ENCODE data around the gene PCP2.
A peak's percentile ranks its signal among the peaks of the same experiment; 100 is the strongest.

The PCP2 gene

GRCh38 chr19:7638802-7639465, 5.4 kb upstream of the PCP2 start:
- DNase-seq = no peak

- peak; percentile 64 for DNase-seq
Observed at GRCh38 chr19:7637374-7638256, 4.1 kb upstream of the PCP2 start.

DNA sequence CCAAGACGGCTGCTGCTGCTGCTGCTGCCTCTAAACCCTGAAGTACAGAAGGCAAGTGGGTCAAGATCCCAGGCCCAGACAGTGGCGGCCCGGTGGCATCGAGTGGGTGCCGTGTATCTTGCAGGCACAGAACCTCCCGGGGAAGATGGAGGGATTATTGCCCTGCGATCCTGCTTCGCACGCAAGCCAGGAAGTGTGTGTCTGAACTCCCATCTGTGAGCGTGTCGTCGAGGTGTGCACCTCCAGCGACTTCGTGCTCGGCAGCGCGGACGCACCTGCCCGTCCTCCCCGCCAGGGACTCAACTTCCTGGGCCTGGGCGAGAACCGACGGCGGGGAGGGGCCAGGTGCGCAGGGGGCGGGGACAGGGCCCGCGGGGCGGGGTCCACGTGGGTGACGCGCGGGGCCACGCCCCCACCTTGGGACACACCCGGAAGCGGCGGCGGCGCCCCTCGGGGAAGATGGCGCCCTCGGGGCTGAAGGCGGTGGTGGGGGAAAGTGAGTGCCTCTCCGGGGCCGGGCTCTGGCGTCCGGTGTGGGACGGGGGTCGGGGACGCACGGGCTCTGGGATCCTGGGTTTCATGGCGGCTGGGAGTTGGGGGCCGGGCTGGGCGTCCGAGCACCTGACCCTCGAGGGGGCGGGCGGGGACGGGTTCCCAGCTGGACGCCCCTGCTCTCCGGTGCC, 3.3 kb upstream of the PCP2 start, which contains the start of gene STXBP2:
Gene STXBP2 (plus strand): TSS at position 420 of the 683 bp plus-strand sequence. CDS start 40 bp downstream, at position 460.
- peak; percentile 45 for DNase-seq

GRCh38 chr19:7636317-7636690, 2.8 kb upstream of the PCP2 start:
- no peak for DNase-seq

- DNase-seq = no peak
Observed at GRCh38 chr19:7635670-7636069, 2.2 kb upstream of the PCP2 start.

DNA sequence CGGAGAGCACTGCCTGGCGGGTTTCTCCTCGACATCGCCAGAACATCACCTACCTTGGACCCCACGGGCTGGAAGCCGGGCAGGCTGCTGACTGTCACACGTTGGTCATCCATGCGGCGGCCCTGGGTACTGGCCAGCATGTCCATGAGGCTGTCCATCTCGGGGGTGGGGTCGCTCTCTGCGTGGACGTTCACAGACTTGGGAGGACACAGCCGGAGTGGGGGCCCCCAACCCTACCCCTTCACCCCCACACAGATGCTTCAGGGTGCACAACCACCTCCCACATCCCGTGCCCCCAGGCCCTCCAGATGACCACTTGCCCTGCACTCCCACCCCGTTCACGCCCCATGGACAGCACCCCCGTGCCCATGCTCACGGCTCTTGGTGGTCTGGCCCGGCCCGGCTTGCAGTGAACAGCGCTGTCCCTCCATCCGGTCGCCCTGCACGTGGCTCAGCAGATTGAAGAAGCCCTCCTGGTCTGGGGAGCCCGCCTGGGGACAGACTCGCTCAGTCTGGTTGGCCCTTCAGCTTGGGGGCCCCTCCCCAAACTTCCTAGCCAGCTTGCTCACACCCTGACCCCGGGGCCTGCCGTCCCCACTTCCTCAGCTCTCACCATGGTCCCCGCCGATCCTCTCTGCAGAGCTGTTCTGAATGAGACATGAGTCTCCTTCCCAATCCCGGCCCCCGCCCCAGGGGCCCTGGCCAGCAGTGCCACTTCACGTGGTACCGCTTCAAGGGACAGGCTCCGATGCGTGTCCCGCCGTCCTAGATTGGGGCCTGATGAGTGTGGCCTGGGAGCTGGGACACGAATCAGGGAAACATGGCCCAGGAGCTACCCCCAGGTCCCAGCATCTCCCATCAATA, 947 bp downstream of the PCP2 start:
- no peak for DNase-seq

- DNase-seq = no peak
Observed at GRCh38 chr19:7631577-7631976, 1.9 kb downstream of the PCP2 start.

- DNase-seq = peak; percentile 96
Observed at GRCh38 chr19:7629347-7630054, 4.0 kb downstream of the PCP2 start, which contains the start of the genes PET100 and XAB2. TSS of gene PET100 (plus strand) at chr19:7629793. CDS start at chr19:7629834, 41 bp downstream. TSS of gene XAB2 (minus strand) at chr19:7629545. CDS start at chr19:7629527, 18 bp downstream.

GRCh38 chr19:7628589-7629311, 4.8 kb downstream of the PCP2 start:
- DNase-seq = no peak

- DNase-seq = no peak
Observed at GRCh38 chr19:7627166-7627565, 6.4 kb downstream of the PCP2 start.

DNA sequence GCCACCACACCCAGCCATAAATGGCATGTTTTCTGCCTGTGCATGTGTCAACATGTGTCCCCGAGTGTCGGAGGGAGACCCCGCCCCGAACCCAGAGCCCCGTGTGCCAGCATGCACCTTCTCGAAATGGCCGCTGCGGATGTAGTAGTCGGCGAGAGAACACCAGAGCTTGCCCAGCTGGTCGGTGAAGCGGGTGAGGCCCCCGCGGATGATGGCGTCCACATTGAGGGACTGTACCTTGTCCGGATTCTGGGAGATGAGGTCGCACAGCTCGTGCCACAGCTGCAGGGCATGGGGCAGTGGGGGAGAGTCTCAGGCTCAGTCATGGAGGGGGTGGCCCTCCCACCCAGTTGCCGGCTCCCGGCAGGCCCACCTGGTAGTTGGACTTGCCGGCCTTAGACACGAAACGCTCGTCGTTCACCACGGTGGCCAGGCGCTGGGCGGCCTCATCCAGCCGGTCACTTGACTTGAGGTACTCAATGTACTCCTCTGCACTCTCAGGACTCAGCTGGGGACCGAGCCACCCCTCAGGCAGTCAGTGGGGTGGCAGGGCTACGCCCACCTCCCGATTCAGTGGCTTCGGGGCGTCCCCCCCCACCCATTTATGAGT, 7.7 kb downstream of the PCP2 start:
- no peak for DNase-seq

DNA sequence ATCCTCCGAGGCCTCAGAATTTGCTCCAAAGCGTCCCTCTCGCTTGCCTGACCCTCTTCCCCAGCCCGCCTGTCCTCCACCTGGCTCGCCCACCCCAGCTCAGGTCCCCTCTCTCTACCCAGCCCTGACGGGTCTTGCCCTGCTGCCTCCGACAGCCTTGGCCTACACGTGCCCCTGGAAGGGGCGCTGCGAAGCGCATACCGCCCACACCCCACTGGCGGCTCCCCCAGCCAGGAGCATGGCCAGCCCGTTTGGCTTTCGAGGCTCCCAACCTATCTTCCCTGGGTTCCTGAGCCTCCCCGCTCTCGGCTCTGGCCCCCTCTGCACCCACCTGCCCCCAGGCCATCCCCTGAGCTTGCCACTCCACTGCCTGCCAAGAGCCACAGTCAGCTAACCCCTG, 8.7 kb downstream of the PCP2 start:
- no peak for DNase-seq

DNA sequence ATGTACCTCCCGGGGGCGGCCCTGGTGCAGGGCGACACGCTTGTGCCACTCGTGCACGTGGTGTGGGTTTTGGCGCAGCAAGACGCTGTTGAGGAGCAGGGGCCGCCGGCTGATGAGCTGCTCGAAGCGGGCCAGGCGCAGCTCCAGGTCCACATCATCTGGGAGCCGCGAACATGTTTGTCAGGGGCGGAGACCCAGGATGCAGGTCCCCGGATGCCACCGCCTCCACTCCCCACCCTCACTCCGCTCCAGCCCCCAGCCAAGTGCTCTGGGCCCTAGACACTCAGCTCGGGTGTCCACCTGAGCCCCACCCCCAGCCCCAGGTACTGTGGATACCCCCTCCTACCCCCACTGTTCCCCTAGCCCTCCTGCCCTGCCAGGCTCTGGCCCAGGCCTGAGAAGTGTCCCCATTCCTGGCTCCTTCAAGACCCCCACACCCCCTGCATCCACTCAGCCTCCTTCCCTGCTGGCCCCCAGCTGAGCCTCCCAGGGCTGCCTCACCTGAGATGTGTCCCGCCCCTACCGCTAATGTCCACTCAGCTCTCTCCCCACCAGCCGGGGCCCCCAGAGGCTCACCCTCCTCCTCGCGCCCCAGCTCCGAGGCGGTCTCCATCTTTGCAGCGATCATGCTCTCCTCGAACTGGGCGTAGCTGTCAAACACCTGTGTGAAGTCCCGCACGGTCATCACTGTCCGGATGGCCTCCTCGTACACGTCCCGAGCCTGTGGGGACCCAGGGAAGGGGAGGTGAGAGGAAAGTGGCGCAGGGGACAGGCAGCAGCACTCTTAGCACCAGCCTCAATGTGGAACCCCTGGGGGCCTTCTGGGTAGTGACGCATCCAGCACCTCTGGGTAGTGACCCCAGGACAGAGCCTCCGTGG, 9.6 kb downstream of the PCP2 start:
- no peak for DNase-seq

GRCh38 chr19:7622933-7623685, 10.4 kb downstream of the PCP2 start:
- no peak for DNase-seq

GRCh38 chr19:7620442-7621412, 12.8 kb downstream of the PCP2 start:
- no peak for DNase-seq

DNA sequence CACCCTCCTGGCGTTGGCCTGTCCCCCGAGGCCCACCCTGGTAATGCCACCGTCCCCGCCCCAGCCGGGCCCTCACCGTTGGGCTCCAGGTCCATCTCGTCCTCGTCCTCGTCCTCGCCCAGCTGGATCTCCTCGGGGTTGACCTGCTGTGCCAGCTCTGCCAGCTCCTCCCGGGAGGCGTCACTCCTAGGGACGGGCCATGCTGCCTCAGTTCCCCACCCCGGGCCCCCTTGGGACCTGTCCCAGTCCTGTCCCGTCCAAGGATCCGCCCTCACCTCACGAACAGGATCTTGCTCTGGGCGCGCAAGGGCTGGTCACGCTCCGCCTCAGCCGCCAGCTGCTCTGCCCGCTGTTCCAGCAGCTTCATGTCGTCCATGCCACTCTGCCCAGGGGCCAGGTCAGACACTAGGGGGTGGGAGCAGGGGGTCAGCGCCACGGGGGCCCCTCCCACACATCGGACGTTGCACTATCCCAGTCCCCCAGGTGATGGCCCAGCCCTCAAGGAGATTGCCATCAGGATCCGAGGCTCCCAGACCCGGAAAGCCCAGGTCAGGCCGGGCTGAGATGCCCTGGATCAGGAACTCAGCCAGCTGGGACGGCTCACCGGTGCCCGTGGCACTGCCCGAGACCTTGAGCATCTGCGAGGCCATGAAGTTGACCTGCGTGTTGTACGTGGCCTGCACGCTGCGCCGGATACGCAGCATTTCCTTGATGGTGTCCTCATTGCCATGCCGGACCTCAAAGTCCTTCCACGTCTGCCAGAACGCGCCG, 13.7 kb downstream of the PCP2 start:
- DNase-seq = no peak
